ENCODE measurements around the gene CARMIL1.

CARMIL1 gene

DNA sequence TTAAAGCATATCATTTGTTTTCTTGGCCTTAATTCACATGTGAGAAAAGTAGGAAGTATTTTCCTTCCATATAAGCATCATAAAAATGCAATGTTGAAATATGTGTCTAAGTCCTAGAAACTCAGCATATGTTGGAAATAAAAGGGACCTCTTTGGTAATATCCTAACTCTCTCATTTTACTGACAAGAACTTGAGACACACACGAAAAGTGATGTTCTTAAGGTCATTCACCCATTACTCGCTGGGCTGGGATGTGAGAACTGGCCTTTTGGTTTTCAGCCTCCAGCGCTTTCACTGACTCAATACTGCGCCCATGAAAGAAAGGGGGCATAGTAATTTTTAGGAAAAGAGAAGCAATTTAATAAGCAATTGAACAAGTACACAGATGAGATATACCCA is 219.3 kb downstream of the CARMIL1 start (continued):
- TF ChIP-seq ZNF561 (tag by site-specific recombination; IDR thresholded peaks at IDR 0.05; ENCODE audit: borderline replicate concordance) = no peak
- TF ChIP-seq ZSCAN16 (tag by site-specific recombination; IDR thresholded peaks at IDR 0.05) = no peak
- TF ChIP-seq, protein P1, sequence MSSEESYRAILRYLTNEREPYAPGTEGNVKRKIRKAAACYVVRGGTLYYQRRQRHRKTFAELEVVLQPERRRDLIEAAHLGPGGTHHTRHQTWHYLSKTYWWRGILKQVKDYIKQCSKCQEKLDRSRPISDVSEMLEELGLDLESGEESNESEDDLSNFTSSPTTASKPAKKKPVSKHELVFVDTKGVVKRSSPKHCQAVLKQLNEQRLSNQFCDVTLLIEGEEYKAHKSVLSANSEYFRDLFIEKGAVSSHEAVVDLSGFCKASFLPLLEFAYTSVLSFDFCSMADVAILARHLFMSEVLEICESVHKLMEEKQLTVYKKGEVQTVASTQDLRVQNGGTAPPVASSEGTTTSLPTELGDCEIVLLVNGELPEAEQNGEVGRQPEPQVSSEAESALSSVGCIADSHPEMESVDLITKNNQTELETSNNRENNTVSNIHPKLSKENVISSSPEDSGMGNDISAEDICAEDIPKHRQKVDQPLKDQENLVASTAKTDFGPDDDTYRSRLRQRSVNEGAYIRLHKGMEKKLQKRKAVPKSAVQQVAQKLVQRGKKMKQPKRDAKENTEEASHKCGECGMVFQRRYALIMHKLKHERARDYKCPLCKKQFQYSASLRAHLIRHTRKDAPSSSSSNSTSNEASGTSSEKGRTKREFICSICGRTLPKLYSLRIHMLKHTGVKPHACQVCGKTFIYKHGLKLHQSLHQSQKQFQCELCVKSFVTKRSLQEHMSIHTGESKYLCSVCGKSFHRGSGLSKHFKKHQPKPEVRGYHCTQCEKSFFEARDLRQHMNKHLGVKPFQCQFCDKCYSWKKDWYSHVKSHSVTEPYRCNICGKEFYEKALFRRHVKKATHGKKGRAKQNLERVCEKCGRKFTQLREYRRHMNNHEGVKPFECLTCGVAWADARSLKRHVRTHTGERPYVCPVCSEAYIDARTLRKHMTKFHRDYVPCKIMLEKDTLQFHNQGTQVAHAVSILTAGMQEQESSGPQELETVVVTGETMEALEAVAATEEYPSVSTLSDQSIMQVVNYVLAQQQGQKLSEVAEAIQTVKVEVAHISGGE (tag by site-specific recombination; conservative IDR thresholded peaks at IDR 0.05; ENCODE audit: low read depth) = no peak
- TF ChIP-seq ZNF658 (tag by site-specific recombination; IDR thresholded peaks at IDR 0.05) = no peak

DNA sequence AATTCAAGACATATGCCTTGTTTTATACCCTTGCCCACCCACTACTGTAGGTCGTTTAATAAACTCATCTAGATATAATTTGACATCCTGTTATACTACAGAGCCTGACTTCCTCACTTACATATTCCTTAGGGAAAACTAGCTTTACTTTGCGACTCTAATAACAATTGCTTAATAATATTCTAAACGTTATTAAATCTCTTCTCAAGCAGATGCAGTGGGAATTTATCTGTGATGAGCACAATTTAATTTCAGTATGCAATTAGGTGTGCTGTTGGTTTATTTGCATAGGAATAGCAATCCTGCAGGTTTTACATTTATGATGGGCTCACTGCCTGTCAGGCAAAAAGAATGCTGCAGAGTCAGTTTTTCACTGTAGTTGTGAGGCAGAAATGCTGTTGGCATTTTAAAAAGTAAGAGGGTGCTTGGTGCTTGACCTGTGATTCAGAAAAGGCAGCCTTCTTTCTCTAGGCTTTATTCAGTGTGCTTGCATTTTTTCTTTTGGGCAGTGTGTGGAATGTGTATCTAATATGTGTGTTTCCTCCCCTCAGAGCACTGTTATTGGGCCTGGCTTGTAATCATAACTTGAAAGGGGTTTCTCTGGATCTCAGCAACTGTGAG is 220.6 kb downstream of the CARMIL1 start:
- POLR2A ChIA-PET = interaction anchor here (0.9 kb wide), 1 partner anchor 220 kb away, joined by 3 read pairs; no protein-coding TSS in a partner anchor
- Histone ChIP-seq H3K27ac (ENCODE audit: extremely low read depth, low read depth, low read length) (no peak overlapping the region), H3K9me3 (ENCODE audit: control insufficient read depth, insufficient read depth, low read depth, low read length) (no peaks in the 10 kb centered on the region), H3K36me3 (ENCODE audit: control insufficient read depth in 2 of 2, insufficient read depth in 1 of 2, low read length in 2 of 2) (no peaks in the 10 kb centered on the region), H3K4me1 (ENCODE audit: control insufficient read depth, insufficient read depth, low read length) (no peaks in the 10 kb centered on the region; the same call in 1 of the 2 replicates), H3K4me3 (ENCODE audit: low read depth, low read length) (no peak overlapping the region)
- CTCF ChIA-PET = interaction anchor here (0.7 to 2.9 kb wide), 6 partner anchors 8 to 503 kb away, joined by 3 to 13 read pairs (median 7); partner anchors contain the start of gene CARMIL1
- TF ChIP-seq ZNF555 (tag by site-specific recombination; conservative IDR thresholded peaks at IDR 0.05) (no peak), ZNF585B (tag by site-specific recombination; IDR thresholded peaks at IDR 0.05) (no peak), SALL2 (tag by site-specific recombination; IDR thresholded peaks at IDR 0.05; ENCODE audit: borderline replicate concordance) (no peak), TCF7L2 (IDR thresholded peaks at IDR 0.05; ENCODE audit: borderline replicate concordance, low read depth, low read length) (no peak), HOXD13 (CRISPR knock-in tag; IDR thresholded peaks at IDR 0.05; ENCODE audit: borderline replicate concordance) (no peak), ZNF121 (tag by site-specific recombination; IDR thresholded peaks at IDR 0.05) (no peak)

DNA sequence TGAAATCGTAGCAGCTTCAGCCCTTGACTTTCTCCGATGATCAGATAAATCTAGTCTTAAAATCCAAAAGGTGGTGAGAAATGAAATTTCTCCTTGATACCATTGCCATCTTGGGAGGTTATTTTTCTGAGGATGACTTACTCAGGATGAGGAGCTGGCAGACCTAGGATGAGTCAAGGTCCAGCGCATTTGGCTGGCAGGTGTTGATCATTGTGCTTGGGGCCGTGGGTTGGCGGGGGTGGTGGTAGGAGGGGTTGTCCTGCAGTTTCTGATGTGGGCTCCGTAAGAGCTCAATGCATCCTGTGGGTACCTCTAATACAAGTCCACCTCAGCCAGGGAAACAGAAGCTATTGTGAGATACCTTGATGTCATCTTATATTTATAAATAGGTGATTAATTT is 224.5 kb downstream of the CARMIL1 start:
- no peak for TF ChIP-seq ZBTB7A (tag by site-specific recombination; IDR thresholded peaks at IDR 0.05; ENCODE audit: low read depth)
- TF ChIP-seq ZFP3 (tag by site-specific recombination; IDR thresholded peaks at IDR 0.05; ENCODE audit: low read depth) = no peak
- no peak for TF ChIP-seq ZNF132 (tag by site-specific recombination; IDR thresholded peaks at IDR 0.05; ENCODE audit: borderline replicate concordance)
- TF ChIP-seq ZNF239 (tag by site-specific recombination; IDR thresholded peaks at IDR 0.05) = no peak
- no peak for TF ChIP-seq SP7 (tag by site-specific recombination; IDR thresholded peaks at IDR 0.05)
- Histone ChIP-seq H3K36me3 (ENCODE audit: control insufficient read depth in 2 of 2, insufficient read depth in 1 of 2, low read length in 2 of 2) (no peaks in the 10 kb centered on the region), H3K9me3 (ENCODE audit: control insufficient read depth, insufficient read depth, low read depth, low read length) (no peaks in the 10 kb centered on the region), H3K27ac (ENCODE audit: extremely low read depth, low read depth, low read length) (no peak overlapping the region), H3K4me1 (ENCODE audit: control insufficient read depth, insufficient read depth, low read length) (no peaks in the 10 kb centered on the region; the same call in 1 of the 2 replicates), H3K4me3 (ENCODE audit: low read depth, low read length) (no peak overlapping the region)
- POLR2A ChIA-PET = no interaction called here
- CTCF ChIA-PET = interaction anchor here (0.5 to 1.7 kb wide), 5 partner anchors 9 to 280 kb away, joined by 3 to 4 read pairs (median 3); no protein-coding TSS in a partner anchor

DNA sequence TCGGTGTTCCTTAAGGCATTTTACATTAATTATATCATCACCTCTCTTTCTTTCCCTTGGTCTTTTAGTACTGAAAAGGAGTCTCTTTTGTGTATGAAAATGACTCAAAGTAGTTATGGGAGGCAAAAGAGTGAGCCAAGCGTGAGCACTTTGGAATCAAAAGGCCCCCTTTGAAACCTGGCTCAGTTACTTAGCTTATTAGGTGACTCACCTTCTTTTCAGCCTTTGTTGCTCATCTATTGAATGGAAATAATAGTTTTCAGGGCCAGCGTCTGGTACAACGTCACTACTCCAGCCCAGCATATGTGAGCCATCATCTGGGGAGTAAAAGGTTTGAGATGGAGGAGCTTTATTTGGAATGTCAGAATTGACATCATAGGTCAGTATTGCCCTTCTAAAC is 225.5 kb downstream of the CARMIL1 start:
- CTCF ChIA-PET = interaction anchor here (0.6 to 2.0 kb wide), 11 partner anchors 8 to 284 kb away, joined by 3 to 16 read pairs (median 3); partner anchors contain the start of gene CARMIL1
- Histone ChIP-seq H3K27ac (ENCODE audit: extremely low read depth, low read depth, low read length) (no peak overlapping the region), H3K4me3 (ENCODE audit: low read depth, low read length) (no peak overlapping the region), H3K36me3 (ENCODE audit: control insufficient read depth in 2 of 2, insufficient read depth in 1 of 2, low read length in 2 of 2) (no peaks in the 10 kb centered on the region), H3K9me3 (ENCODE audit: control insufficient read depth, insufficient read depth, low read depth, low read length) (no peaks in the 10 kb centered on the region), H3K4me1 (ENCODE audit: control insufficient read depth, insufficient read depth, low read length) (no peaks in the 10 kb centered on the region; the same call in 1 of the 2 replicates)
- POLR2A ChIA-PET = no interaction called here
- TF ChIP-seq ZNF510 (tag by site-specific recombination; IDR thresholded peaks at IDR 0.05; ENCODE audit: insufficient replicate concordance) = no peak
- no peak for TF ChIP-seq ZNF239 (tag by site-specific recombination; IDR thresholded peaks at IDR 0.05)
- TF ChIP-seq, protein P2, sequence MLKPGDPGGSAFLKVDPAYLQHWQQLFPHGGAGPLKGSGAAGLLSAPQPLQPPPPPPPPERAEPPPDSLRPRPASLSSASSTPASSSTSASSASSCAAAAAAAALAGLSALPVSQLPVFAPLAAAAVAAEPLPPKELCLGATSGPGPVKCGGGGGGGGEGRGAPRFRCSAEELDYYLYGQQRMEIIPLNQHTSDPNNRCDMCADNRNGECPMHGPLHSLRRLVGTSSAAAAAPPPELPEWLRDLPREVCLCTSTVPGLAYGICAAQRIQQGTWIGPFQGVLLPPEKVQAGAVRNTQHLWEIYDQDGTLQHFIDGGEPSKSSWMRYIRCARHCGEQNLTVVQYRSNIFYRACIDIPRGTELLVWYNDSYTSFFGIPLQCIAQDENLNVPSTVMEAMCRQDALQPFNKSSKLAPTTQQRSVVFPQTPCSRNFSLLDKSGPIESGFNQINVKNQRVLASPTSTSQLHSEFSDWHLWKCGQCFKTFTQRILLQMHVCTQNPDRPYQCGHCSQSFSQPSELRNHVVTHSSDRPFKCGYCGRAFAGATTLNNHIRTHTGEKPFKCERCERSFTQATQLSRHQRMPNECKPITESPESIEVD (tag by site-specific recombination; IDR thresholded peaks at IDR 0.05) = no peak
- TF ChIP-seq, protein P3, sequence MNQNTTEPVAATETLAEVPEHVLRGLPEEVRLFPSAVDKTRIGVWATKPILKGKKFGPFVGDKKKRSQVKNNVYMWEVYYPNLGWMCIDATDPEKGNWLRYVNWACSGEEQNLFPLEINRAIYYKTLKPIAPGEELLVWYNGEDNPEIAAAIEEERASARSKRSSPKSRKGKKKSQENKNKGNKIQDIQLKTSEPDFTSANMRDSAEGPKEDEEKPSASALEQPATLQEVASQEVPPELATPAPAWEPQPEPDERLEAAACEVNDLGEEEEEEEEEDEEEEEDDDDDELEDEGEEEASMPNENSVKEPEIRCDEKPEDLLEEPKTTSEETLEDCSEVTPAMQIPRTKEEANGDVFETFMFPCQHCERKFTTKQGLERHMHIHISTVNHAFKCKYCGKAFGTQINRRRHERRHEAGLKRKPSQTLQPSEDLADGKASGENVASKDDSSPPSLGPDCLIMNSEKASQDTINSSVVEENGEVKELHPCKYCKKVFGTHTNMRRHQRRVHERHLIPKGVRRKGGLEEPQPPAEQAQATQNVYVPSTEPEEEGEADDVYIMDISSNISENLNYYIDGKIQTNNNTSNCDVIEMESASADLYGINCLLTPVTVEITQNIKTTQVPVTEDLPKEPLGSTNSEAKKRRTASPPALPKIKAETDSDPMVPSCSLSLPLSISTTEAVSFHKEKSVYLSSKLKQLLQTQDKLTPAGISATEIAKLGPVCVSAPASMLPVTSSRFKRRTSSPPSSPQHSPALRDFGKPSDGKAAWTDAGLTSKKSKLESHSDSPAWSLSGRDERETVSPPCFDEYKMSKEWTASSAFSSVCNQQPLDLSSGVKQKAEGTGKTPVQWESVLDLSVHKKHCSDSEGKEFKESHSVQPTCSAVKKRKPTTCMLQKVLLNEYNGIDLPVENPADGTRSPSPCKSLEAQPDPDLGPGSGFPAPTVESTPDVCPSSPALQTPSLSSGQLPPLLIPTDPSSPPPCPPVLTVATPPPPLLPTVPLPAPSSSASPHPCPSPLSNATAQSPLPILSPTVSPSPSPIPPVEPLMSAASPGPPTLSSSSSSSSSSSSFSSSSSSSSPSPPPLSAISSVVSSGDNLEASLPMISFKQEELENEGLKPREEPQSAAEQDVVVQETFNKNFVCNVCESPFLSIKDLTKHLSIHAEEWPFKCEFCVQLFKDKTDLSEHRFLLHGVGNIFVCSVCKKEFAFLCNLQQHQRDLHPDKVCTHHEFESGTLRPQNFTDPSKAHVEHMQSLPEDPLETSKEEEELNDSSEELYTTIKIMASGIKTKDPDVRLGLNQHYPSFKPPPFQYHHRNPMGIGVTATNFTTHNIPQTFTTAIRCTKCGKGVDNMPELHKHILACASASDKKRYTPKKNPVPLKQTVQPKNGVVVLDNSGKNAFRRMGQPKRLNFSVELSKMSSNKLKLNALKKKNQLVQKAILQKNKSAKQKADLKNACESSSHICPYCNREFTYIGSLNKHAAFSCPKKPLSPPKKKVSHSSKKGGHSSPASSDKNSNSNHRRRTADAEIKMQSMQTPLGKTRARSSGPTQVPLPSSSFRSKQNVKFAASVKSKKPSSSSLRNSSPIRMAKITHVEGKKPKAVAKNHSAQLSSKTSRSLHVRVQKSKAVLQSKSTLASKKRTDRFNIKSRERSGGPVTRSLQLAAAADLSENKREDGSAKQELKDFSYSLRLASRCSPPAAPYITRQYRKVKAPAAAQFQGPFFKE (tag by site-specific recombination; IDR thresholded peaks at IDR 0.05; ENCODE audit: borderline replicate concordance) = no peak
